Measurements from ENCODE around the gene PRKCE. TPM values are rescaled to one million over a fixed set of nuclear protein-coding genes. Genes with fewer than 3 reads are reported as not detected.

The PRKCE gene
- total RNA-seq, 2 experiments from 2014 or later = 17.0 to 42.1 TPM

- Histone ChIP-seq H3K36me3 (ENCODE audit: insufficient read depth, low read length) (no peaks in the 10 kb centered on the region), H3K4me1 (ENCODE audit: insufficient read depth, low read length, poor library complexity, severe bottlenecking) (peaks cover 11% of the 10 kb centered on the region), H3K9me3 (ENCODE audit: low read length) (no peaks in the 10 kb centered on the region), H2AFZ (ENCODE audit: low read length) (no peak overlapping the region), H3K4me3 (ENCODE audit: low read depth, low read length, poor library complexity, severe bottlenecking) (no peak overlapping the region), H3K9me2 (ENCODE audit: insufficient read depth, low read length) (no peaks in the 10 kb centered on the region), H3K27ac (ENCODE audit: low read depth, low read length, poor library complexity, severe bottlenecking) (no peak overlapping the region), H4K20me1 (ENCODE audit: insufficient read depth, low read length) (no peaks in the 10 kb centered on the region; the same call in 1 of the 2 replicates), H3K4me2 (ENCODE audit: low read length) (no peak overlapping the region), H3K79me2 (ENCODE audit: insufficient read depth, low read depth, low read length) (no peaks in the 10 kb centered on the region)
- intact Hi-C loops (cut with micrococcal nuclease; ENCODE audit: unreplicated experiment) = no loop called here
- POLR2A ChIA-PET = no interaction called here
- CTCF ChIA-PET (ENCODE audit: unreplicated experiment) = no interaction called here
- TF ChIP-seq EZH2phosphoT487 (IDR thresholded peaks at IDR 0.05; ENCODE audit: borderline replicate concordance, low read depth, low read length) = no peak
- BruUV-seq (replicated peaks) = no TSS peak
- DNase-seq (ENCODE audit: low spot score) = no peak
Observed at GRCh38 chr2:45794134-45794617, 142.7 kb downstream of the PRKCE start.

DNA sequence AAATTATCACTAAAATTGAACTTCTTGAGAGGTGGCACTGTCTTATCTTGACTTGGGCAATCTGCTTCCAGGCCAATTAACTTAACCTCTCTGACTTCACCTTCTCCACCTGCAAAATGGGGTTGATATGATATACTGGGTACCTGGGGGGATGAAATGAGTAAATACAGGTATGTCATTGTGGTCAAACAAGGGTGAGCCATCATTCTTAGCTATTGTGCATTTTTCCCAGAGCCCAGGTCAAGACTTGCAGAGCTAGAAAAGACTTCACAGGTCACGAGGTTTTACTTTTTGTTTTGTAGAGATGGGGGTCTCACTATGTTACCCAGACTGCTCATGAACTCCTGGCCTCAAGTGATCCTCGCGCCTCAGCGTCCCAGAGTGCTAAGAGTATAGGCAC lies 145.0 kb downstream of the PRKCE start:
- H3K9me2 ChIP-seq (ENCODE audit: insufficient read depth, low read length) = no peaks in the 10 kb centered on the region
- TF ChIP-seq, protein P1, sequence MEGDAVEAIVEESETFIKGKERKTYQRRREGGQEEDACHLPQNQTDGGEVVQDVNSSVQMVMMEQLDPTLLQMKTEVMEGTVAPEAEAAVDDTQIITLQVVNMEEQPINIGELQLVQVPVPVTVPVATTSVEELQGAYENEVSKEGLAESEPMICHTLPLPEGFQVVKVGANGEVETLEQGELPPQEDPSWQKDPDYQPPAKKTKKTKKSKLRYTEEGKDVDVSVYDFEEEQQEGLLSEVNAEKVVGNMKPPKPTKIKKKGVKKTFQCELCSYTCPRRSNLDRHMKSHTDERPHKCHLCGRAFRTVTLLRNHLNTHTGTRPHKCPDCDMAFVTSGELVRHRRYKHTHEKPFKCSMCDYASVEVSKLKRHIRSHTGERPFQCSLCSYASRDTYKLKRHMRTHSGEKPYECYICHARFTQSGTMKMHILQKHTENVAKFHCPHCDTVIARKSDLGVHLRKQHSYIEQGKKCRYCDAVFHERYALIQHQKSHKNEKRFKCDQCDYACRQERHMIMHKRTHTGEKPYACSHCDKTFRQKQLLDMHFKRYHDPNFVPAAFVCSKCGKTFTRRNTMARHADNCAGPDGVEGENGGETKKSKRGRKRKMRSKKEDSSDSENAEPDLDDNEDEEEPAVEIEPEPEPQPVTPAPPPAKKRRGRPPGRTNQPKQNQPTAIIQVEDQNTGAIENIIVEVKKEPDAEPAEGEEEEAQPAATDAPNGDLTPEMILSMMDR (conservative IDR thresholded peaks at IDR 0.05; ENCODE audit: low read length) = no peak
- no peak for TF ChIP-seq EZH2phosphoT487 (IDR thresholded peaks at IDR 0.05; ENCODE audit: borderline replicate concordance, low read depth, low read length)
- no peak overlapping the region for H2AFZ ChIP-seq (ENCODE audit: low read length)
- ChIA-PET CTCF (ENCODE audit: unreplicated experiment) (no interaction called here), POLR2A (interaction anchor here (0.6 to 2.6 kb wide), 3 partner anchors 38 to 797 kb away, joined by 3 to 10 read pairs (median 5); no protein-coding TSS in a partner anchor)
- BruUV-seq (replicated peaks) = no TSS peak
- H3K27ac ChIP-seq (ENCODE audit: low read depth, low read length, poor library complexity, severe bottlenecking) = no peak overlapping the region
- intact Hi-C loops (cut with micrococcal nuclease; ENCODE audit: unreplicated experiment) = no loop called here
- H4K20me1 ChIP-seq (ENCODE audit: insufficient read depth, low read length) = no peaks in the 10 kb centered on the region; the same call in 1 of the 2 replicates
- no peaks in the 10 kb centered on the region for H3K4me1 ChIP-seq (ENCODE audit: insufficient read depth, low read length, poor library complexity, severe bottlenecking)
- H3K79me2 ChIP-seq (ENCODE audit: insufficient read depth, low read depth, low read length) = no peaks in the 10 kb centered on the region
- no peaks in the 10 kb centered on the region for H3K9me3 ChIP-seq (ENCODE audit: low read length)
- H3K4me2 ChIP-seq (ENCODE audit: low read length) = no peak overlapping the region
- H3K4me3 ChIP-seq (ENCODE audit: low read depth, low read length, poor library complexity, severe bottlenecking) = no peak overlapping the region
- DNase-seq (ENCODE audit: low spot score) = no peak
- no peaks in the 10 kb centered on the region for H3K36me3 ChIP-seq (ENCODE audit: insufficient read depth, low read length)

GRCh38 chr2:45797451-45798230 lies 146.2 kb downstream of the PRKCE start:
- H4K20me1 ChIP-seq (ENCODE audit: insufficient read depth, low read length) = no peaks in the 10 kb centered on the region; the same call in 1 of the 2 replicates
- no peaks in the 10 kb centered on the region for H3K79me2 ChIP-seq (ENCODE audit: insufficient read depth, low read depth, low read length)
- BruUV-seq (replicated peaks) = no TSS peak
- intact Hi-C loops (cut with micrococcal nuclease; ENCODE audit: unreplicated experiment) = no loop called here
- H3K4me1 ChIP-seq (ENCODE audit: insufficient read depth, low read length, poor library complexity, severe bottlenecking) = no peaks in the 10 kb centered on the region
- H3K4me3 ChIP-seq (ENCODE audit: low read depth, low read length, poor library complexity, severe bottlenecking) = no peak overlapping the region
- no peaks in the 10 kb centered on the region for H3K9me3 ChIP-seq (ENCODE audit: low read length)
- no peak overlapping the region for H3K27ac ChIP-seq (ENCODE audit: low read depth, low read length, poor library complexity, severe bottlenecking)
- no peak for DNase-seq (ENCODE audit: low spot score)
- TF ChIP-seq, protein P1 (conservative IDR thresholded peaks at IDR 0.05; ENCODE audit: low read length) = no peak
- no peak for TF ChIP-seq EZH2phosphoT487 (IDR thresholded peaks at IDR 0.05; ENCODE audit: borderline replicate concordance, low read depth, low read length)
- CTCF ChIA-PET (ENCODE audit: unreplicated experiment) = no interaction called here
- no peak overlapping the region for H2AFZ ChIP-seq (ENCODE audit: low read length)
- POLR2A ChIA-PET = interaction anchor here (0.5 to 2.6 kb wide), 5 partner anchors 8 to 108 kb away, joined by 3 to 10 read pairs (median 4); no protein-coding TSS in a partner anchor
- no peaks in the 10 kb centered on the region for H3K9me2 ChIP-seq (ENCODE audit: insufficient read depth, low read length)
- H3K4me2 ChIP-seq (ENCODE audit: low read length) = no peak overlapping the region
- no peaks in the 10 kb centered on the region for H3K36me3 ChIP-seq (ENCODE audit: insufficient read depth, low read length)

All from OCI-LY7 (cell line).